ENCODE measurements around the gene ROR2.

DNA sequence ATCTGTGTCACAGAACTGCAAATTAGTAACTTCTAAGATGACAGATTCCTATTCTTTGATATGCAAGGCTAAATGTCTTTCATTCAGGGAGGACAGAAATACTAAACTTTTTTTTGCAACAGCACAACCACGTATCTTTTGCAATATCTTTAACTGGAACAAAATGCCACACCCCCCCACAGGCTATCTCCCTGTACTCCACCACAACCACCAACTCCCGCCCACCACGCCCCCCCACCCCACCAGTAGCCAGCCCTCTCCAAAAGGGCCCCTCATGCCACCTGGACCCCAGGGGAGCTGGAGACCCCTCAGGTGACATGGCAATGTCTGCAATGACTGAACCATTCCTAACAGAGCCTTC, 131.8 kb downstream of the ROR2 start:
- TF ChIP-seq, protein P1, sequence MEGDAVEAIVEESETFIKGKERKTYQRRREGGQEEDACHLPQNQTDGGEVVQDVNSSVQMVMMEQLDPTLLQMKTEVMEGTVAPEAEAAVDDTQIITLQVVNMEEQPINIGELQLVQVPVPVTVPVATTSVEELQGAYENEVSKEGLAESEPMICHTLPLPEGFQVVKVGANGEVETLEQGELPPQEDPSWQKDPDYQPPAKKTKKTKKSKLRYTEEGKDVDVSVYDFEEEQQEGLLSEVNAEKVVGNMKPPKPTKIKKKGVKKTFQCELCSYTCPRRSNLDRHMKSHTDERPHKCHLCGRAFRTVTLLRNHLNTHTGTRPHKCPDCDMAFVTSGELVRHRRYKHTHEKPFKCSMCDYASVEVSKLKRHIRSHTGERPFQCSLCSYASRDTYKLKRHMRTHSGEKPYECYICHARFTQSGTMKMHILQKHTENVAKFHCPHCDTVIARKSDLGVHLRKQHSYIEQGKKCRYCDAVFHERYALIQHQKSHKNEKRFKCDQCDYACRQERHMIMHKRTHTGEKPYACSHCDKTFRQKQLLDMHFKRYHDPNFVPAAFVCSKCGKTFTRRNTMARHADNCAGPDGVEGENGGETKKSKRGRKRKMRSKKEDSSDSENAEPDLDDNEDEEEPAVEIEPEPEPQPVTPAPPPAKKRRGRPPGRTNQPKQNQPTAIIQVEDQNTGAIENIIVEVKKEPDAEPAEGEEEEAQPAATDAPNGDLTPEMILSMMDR (IDR thresholded peaks at IDR 0.05), result no peak
- no peak for TF ChIP-seq POLR2A (IDR thresholded peaks at IDR 0.05)

Measured in thyroid gland (tissue), 4 donors.